Measurements from ENCODE around the gene MAP3K20.
"Not testable (repeated sequence)": the region's sequence is repeated elsewhere in the genome, so short reads cannot be mapped to it uniquely, and the experiment has no call there.

The MAP3K20 gene

DNA sequence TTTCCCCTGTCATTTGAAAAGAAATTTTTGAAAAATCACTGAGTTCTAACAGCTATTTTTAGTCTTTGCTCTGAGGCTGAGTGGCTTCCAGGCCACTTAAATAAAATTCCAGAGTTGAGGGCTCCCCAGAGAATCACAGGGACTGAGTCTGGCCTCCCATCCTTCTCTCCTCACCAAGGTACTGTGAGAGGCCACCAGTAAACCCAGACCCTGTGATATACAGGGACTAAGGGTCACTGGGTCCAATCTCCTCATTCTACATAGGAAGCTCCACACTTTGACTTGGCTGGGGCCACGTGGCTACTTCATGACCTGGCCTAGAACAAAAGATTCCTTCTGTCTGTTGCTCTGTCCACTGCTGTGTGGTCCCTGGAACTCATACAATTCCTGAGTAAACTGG lies 155.8 kb downstream of the MAP3K20 start:
- no peak for DNase-seq (ENCODE audit: low read depth, low spot score)

DNA sequence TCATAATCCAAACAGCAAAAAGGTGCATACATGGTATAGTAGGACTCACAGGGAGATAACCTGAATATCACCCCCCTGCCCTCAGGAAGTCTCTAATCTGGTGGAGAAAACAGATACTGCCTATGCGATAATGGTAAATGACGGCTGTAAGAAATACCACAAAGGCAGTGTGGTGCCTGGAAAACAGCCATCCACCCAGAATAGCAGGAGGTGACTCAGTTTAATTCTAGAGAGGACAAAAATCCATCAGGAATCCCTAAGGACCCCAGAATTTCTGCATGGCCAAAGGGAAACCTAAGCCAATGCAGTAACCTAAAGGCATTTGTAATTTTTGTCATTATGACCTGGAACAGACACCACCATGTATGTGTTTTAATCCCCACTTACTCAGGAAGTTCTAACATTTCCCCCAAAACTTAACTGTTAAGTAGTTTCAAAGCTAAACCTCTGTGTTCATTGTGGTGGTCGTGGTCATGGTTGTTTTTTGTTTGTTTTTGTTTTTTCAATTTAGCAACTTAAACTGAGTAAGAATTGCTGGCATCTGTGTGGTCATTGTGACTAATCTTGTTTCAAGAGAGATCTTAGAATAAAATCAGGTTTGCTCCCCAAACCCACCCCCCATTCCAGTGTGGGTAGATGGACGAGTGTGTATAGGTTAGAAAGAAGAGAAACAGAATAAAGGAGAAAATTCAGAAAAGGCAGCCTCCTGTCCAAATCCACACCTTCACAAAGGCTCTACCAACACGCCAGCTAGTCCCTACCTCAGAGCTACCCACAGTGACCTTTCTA lies 157.5 kb downstream of the MAP3K20 start:
- peak; percentile 76 for DNase-seq (ENCODE audit: low read depth, low spot score)

DNA sequence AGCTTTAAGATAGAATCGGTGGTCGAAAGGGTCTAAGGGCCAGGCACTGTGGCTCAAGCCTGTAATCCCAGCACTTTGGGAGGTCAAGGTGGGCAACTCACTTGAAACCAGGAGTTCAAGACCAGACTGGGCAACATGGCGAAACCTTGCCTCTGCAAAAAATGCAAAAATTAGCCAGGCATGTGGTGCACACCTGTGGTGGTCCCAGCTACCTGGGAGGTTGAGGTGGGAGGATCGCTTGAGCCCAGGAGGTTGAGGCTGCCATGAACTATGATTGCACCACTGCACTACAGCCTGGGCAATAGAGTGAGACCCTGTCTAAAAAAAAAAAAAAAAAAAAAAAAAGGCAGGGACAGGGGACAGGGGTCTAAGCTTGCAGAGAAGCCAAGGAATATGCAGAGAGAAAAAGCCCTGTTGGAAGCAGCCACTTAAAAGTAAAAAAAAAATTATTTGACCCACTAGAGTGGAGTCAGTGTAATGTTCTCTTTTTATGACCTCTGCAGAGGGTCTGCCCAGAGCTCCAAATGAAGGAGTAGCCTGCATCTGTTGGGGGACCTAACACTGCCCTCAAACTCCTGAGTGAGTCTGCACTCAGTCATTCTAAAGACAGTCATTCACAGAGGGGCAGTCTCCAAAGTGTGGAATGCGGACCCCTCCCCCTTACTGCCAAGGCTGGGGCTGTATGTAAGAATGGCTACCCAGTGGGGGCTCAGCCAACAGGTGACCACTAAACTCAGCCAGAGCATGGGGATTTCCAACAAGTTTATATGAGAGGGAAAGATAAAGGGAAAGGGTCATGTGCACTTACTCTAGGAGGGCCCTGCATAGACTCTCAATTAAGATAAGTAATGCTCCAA lies 160.5 kb downstream of the MAP3K20 start:
- DNase-seq (ENCODE audit: low read depth, low spot score) = no peak

DNA sequence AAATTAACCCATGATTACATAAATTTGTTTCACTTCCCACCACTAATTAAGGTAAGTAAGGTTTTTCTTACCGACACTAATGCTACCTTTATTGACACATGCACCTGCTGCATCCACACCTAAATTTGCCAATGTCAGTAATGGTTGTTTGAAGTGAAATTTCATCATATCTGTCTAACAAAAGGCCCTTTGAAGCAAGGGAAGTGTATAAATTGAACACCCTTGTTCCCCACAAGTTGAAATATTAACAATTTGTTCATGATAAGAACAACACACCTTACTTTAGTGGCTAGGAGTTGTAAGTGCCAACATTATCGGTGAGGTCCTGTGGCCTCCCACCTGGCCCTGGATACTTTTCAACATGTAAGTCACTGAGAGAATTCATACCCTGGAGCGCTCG lies 162.7 kb downstream of the MAP3K20 start:
- no peak for DNase-seq (ENCODE audit: low read depth, low spot score)

DNA sequence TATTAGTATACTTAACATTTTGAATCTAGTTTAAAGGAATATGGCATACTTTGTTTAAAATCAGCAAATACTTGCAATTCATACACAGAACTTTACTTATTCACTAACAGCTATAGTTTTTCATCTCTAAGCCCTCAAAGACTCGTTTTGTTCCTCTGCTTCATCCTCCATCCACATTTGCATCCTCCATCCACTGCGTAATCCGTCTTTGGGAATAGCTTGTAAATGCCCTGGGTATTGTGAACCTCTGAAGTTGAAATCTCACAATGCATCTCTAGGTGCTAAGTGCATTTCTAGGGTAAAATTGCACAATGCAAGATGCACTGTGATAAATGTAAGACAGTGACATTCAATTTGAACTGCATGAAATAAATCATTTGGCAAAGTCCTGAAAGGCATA lies 163.2 kb downstream of the MAP3K20 start:
- DNase-seq (ENCODE audit: low read depth, low spot score) = no peak

DNA sequence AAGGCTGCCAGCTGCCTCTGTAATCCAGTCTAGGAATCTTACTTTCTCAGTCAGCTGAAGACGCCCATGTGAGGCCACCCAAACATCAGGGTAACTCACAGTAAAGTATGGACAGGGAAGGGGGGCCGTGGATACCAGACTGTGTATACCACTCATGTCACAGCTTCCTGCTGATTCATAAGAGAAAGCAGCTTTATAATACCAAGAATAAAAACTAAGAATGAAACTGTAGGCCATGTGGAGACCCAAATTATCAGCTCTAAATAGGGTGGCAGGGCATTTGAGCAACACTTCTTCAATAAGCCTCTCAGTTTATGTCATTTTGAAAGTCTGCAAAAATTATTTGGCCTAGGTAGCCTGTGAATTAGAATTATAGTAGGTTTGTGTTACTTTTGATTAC lies 164.0 kb downstream of the MAP3K20 start:
- no peak for DNase-seq (ENCODE audit: low read depth, low spot score)

DNA sequence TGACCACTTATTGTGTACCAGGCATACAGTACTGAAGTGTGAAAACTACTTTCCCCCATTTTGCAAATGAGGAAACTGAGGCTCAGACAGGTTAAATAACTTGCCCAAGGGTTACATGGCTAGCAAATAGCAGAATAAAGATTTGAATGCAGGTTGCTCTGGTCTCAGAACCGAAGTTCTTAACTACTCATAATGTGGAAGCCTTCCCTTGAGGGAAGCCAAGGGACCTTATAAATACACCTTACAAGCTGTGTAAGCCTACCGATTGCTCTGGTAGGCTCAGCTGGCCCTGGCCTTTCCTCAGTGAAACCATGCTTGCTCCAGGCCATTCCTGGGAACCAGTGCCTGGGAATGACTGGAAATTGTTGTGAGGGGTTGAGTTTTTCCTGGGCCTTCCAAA lies 164.4 kb downstream of the MAP3K20 start:
- no peak for DNase-seq (ENCODE audit: low read depth, low spot score)

DNA sequence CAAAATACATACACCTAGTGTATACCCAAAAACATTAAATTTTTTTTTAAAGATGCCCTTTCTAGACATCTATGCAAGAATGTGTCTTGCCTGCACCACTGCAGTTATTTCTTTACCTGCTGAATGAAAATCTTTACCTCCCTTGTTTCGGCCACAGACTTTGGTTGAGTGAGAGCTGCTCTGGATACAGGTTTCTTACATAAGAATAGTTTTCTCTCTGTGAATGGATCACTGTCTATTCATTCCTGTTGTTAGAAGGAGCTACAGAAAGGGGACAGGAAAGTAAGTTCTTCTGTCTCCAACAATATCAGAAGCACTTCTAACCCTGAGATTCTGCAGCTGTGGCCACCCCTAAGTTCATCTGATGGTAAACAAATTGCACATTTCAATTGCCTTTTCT lies 166.0 kb downstream of the MAP3K20 start:
- DNase-seq (ENCODE audit: low read depth, low spot score) = no peak

DNA sequence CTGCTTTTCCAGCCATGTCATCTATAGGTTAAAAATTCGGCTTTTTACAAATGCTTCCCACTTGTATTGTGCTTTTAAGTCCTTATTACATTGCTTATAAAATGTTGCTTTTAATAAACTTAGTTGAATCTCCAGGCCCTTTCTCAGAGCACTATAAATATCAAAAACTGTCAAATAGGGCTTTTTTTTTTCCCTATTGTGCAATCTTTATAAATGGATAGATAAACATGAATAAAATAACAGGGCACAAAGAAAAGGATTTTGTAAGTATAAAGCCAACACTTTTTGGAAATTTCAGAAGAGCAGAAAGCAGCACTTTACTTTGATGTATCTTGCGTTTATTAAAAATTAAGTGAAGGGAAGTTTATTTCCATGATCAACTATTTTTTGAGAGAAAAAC lies 171.5 kb downstream of the MAP3K20 start:
- no peak for DNase-seq (ENCODE audit: low read depth, low spot score)

DNA sequence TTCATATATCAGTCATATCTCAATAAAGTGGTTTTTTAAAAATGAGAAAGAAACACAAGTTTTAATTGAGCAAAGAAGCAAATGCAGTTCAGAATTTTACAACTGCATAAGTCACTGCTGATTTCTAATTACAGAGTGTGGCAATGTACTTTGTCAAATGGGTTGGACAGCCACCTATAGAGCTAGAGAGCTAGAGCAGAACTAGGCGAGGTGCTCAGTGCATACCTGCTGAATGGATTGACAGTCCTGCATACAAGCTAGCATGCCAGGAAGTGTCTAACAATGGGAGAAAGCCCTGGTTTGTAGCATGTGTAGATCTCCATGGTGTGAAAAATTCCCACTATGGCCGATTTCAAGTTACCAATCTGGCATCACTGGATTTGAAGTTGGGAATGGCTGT lies 172.7 kb downstream of the MAP3K20 start:
- DNase-seq (ENCODE audit: low read depth, low spot score) = no peak

DNA sequence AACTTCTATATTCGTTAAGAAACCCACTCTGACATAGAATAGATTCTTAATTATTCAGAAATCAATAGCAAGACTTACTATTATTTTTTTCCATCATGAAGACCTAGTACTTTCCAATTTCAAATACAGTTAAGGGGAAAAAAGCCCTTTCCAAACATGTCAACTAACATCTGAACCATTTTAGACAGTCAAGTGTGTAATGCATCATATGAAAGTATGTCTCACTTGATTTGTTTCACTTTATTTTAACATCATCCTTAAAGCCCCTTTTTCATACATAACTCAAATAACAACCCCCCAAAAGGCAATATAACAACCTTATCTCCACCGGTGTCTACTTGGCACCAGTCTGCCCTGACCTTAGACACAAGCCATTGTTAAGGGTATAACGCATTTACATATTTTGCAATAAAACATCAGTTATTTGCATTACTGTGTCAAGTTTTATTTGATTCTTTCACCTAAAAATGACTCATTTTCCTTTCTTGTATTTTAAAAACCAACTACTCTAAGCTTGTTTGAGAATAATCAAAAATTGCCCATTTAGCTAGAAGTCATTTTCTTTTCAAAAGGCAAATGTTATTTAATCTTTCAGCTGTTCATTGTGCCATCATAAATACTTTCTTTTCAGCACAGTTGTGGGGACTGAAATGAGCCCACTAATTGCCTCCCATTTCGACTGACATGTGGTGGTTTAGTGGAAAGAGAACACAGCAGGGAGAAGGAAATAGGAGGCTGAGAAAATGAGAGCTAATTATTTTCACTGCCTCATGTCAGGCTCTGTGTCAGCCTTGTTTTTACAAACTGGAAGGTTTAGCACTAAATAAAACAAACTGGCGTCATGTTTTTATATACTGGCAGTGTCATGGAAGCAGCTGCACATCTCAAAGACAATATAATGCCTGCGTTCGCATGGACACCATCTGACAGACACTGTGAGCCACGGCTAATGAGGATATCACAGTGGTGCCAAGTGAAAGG lies 174.3 kb downstream of the MAP3K20 start:
- peak; percentile 59 for DNase-seq (ENCODE audit: low read depth, low spot score)

DNA sequence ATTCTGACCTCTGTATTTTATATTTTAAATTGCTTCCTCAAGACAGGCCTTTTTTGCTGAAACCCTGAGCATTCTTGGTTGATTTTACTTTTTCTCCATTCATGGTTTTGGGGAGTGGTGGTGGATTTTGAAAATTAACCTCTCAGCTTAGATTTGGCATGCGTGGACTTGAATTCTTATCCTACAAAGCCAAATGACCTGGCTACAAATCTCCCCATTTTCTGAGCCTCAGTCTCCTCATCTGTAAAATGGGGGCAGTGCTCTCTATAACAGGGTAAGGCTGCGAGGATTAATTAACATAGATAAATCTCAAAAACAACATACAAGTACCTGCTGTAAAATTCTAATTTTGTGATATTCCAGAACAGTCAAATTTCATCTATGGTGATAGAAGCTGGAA lies 175.6 kb downstream of the MAP3K20 start:
- no peak for DNase-seq (ENCODE audit: low read depth, low spot score)

DNA sequence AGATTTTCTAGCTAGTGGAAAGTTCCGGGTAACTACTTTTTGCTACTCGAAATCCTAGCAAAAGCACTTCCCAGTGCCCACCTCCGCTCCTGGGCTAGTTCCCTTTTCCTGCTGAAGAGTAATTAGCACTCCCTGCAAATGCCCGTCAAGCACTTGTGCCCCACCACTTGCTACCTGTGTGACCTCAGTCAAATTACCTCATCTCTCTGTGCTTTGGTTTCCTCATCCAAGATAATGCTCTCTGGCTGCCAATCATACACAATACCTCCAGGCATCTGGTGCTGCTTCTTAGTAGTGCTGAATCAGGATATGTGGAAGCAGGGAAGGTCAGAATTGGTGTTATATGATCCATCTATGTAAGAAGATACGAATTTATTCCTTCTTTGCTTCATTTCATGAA lies 176.9 kb downstream of the MAP3K20 start:
- no peak for DNase-seq (ENCODE audit: low read depth, low spot score)

DNA sequence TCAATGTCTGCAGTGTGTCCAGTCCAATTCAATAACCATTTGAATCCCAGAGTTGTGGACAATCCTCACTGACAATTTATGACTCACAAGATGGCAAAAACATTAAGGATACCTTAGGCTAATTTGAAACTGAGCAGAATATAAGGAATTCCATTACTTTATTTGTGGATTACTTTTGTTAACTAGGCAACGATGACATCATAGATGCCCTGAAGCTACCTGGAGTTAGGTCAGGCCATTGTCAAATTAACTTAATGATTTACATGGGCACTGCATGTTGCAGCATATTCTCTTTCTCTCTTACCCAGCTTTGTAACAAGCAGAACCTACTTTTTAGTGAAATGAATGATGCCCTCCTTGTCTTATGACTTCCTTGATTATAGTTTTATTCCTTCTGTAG lies 179.0 kb downstream of the MAP3K20 start:
- DNase-seq (ENCODE audit: low read depth, low spot score) = no peak

DNA sequence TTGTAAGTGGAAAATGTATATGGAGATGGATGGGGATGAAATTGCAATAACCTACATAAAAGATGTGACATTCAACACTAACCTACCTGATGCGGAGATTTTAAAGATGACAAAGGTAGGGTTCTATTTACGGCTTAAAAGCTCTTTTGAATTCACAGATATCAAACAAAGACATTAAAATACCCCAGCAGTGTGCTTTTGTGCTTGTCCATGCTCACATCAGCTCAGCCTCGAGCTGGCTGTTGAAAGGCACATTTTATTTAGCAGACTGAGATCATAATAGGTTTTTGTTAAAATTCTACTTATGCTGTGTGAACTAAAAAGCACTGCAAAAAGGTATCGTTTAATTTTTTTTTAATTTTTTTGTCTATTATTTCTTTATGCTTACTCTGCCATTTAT lies 183.1 kb downstream of the MAP3K20 start:
- no peak for DNase-seq (ENCODE audit: low read depth, low spot score)

DNA sequence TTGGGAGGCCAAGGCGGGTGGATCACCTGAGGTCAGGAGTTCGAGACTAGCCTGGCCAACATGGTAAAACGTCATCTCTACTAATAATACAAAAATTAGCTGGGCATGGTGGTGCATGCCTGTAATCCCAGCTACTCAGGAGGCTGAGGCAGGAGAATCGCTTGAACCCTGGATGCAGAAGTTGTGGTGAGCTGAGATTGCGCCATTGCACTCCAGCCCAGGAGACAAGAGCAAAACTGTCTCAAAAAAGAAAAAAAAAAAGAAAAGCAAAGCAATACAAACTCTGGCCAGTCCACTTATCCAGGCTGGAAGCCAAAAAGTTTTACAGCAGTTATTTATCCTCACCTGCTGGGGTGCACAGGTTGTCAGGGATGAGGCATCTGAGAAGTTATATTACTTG lies 186.7 kb downstream of the MAP3K20 start:
- not testable (repeated sequence) for DNase-seq (ENCODE audit: low read depth, low spot score)

DNA sequence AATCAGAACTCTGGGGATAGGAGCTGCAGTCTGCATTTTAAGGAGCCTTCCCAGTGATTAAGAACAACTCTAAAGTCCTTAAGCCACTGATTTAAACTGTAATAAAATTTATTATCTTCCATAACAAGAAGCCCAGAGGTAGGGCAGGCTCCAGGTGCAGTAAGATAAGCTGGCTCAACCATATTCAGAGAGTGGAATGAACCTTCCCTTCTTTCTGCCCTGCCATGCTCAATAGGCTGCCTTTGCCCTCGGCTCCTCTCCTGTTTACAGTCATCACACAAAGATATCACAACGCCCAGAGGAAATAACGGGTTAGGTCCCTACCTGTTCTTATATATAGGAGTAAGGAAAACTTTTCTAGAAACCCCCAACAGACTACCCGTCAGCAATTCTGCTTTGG lies 188.5 kb downstream of the MAP3K20 start:
- DNase-seq (ENCODE audit: low read depth, low spot score) = no peak

DNA sequence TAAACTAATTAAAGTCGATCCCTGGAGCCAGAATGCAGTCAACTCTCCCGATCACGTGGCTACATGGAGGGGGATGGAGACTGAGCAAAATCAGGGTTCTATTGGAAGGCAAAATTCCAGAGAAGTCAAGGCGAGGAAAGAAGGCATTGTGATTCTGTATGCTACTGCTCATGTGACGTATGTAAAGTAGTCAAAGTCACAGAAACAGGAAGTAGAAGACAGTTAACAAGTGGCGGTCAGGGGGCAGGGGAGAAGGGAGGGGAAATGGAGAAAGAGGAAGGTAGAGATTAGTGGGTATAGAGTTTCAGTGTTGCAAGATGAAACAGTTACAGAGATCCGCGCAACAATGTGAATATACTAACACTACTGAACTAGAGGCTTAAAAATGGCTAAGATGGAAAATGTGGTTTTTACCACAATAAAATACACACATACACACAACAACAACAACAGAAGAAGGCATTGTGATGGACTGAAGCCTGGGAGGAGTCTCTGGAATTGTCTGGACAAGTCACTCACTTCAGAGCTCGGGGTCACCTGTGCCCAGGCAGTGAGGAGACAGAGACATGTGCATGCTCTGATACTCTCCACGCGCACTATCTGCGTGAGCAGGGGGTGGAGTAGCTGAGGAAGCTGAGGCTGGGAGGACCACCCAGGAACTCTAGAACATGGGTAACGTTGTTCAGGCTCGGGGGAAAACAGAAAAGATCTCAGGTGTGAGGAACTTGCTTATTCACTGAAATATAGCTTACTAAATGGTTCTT lies 189.1 kb downstream of the MAP3K20 start:
- no peak for DNase-seq (ENCODE audit: low read depth, low spot score)

DNA sequence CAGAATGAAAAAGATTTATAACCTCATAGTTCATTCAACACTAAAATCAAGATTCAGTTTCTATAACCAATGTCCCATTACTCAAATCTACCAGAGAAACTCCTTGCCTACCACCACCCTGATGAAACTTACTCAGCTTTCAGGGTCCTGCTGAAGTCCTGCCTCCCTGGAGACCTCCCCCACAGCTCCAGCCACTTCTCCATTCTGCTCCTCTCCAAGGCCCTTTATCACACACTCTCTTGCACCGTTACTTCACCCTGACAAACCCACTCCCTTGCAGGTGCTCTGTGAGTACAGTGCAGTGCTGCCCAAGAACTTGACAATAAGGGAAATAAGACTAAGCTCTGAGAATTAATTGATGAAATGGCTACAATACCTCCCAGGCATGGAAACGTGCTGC lies 195.5 kb downstream of the MAP3K20 start:
- DNase-seq (ENCODE audit: low read depth, low spot score) = no peak

DNA sequence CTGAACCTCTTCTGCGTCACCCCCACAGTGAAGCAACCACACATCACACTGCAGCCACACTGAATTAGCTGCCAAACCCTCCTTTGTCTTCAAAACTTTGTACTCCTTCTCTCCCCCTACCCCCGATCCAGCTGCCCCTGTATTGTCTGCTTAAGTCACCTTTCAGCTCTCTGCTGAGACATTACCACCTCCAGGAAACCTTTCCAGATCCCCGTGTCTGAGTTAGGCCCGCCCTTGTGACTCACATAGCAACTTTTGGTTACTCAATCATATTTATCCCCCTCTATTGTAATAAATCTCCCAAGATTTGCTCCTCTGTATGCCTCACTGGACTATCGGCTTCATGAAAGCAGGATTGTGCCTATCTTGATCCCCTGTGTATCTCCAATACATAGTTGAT lies 196.2 kb downstream of the MAP3K20 start:
- no peak for DNase-seq (ENCODE audit: low read depth, low spot score)

DNA sequence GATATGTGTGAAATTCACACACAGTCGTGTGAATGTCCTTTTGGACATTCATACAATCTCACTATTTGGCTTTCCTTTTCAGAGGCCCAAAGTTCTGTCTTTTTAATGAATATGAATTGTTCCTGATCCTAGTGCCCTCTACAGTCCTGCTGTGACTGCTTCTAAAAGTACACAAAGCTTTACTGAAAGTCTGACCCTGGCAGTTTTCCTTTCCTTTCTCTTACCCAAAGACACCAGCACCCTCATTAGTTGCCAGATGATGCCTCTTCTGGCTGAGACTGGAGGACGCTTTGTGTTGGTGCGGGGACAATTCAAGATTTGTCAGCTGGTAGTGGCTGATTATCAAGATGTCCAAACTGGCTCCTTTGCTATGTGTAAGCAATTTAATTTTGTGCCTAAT lies 197.2 kb downstream of the MAP3K20 start:
- DNase-seq (ENCODE audit: low read depth, low spot score) = no peak

All from astrocyte of the hippocampus (primary cell).